HEK293T (cell line): ENCODE results near the gene HPS6.

Experiments
- BHLHE40 ChIP-seq: fragments of 450-650 bp; IDR thresholded peaks from 2 replicates; pipeline ENCODE4 v1.6.1; 2016; ENCODE audit warnings: mild to moderate bottlenecking, moderate library complexity, borderline replicate concordance
- ELF4 ChIP-seq: fragments of 450-650 bp; IDR thresholded peaks from 2 replicates; pipeline ENCODE4 v1.6.1; 2017; ENCODE audit warnings: antibody characterized with exemption
- FOXK2 ChIP-seq: fragments of 450-650 bp; IDR thresholded peaks from 2 replicates; pipeline ENCODE4 v1.6.1; 2016; ENCODE audit warnings: mild to moderate bottlenecking
- HDGF ChIP-seq: fragments of 450-650 bp; IDR thresholded peaks from 2 replicates; pipeline ENCODE4 v1.6.1; 2017; ENCODE audit warnings: antibody characterized with exemption, borderline replicate concordance
- L3MBTL2 ChIP-seq: fragments of 450-650 bp; conservative IDR thresholded peaks from 2 replicates; pipeline ENCODE4 v1.6.1; 2016; ENCODE audit warnings: mild to moderate bottlenecking
- NFRKB ChIP-seq: fragments of 450-650 bp; IDR thresholded peaks from 2 replicates; pipeline ENCODE4 v1.6.1; 2016; ENCODE audit warnings: mild to moderate bottlenecking, moderate library complexity
- SP1 ChIP-seq: fragments of 450-650 bp; IDR thresholded peaks from 2 replicates; pipeline ENCODE4 v1.6.1; 2017
- TARDBP ChIP-seq: fragments of 450-650 bp; IDR thresholded peaks from 2 replicates; pipeline ENCODE4 v1.6.1; 2016
- ZNF384 ChIP-seq: fragments of 450-650 bp; IDR thresholded peaks from 2 replicates; pipeline ENCODE4 v1.6.1; 2016

GRCh38 chr10:102033787-102034186 lies 31.4 kb upstream of the HPS6 start:
- TF ChIP-seq SP1 (no peak), ELF4 (no peak), TARDBP (no peak), ZNF384 (no peak), FOXK2 (no peak), HDGF (no peak), BHLHE40 (no peak), L3MBTL2 (no peak), NFRKB (no peak)
